ENCODE results near the gene MBOAT1.

The MBOAT1 gene

GRCh38 chr6:20095436-20095835, 116.8 kb downstream of the MBOAT1 start:
- DNase-seq = no peak

- peak; percentile 35 for DNase-seq
Measured at GRCh38 chr6:20092071-20092566, 120.2 kb downstream of the MBOAT1 start.

GRCh38 chr6:20086992-20087391, 125.3 kb downstream of the MBOAT1 start:
- no peak for DNase-seq

- no peak for DNase-seq
Measured at GRCh38 chr6:20085817-20086216, 126.5 kb downstream of the MBOAT1 start.

GRCh38 chr6:20084411-20084810, 127.9 kb downstream of the MBOAT1 start:
- DNase-seq = no peak

GRCh38 chr6:20071998-20072397, 140.3 kb downstream of the MBOAT1 start:
- no peak for DNase-seq

GRCh38 chr6:20070047-20070446, 142.2 kb downstream of the MBOAT1 start:
- no peak for DNase-seq

- DNase-seq = no peak
Measured at GRCh38 chr6:20069021-20069522, 143.2 kb downstream of the MBOAT1 start.

GRCh38 chr6:20068421-20068988, 143.8 kb downstream of the MBOAT1 start:
- DNase-seq = no peak

- DNase-seq = no peak
Measured at GRCh38 chr6:20061952-20062351, 150.3 kb downstream of the MBOAT1 start.

GRCh38 chr6:20060252-20060651, 152.0 kb downstream of the MBOAT1 start:
- no peak for DNase-seq

GRCh38 chr6:20058912-20059311, 153.4 kb downstream of the MBOAT1 start:
- no peak for DNase-seq

- DNase-seq = no peak
Measured at GRCh38 chr6:20058121-20058905, 154.0 kb downstream of the MBOAT1 start.

GRCh38 chr6:20056350-20056992, 155.8 kb downstream of the MBOAT1 start:
- peak; percentile 5 for DNase-seq

- no peak for DNase-seq
Measured at GRCh38 chr6:20055916-20056315, 156.4 kb downstream of the MBOAT1 start.

All from CD4-positive, alpha-beta T cell treated with Interleukin-10 for 1 hour (primary cell).